ENCODE results near the gene EIF2D. TPM values are rescaled to one million over a fixed set of nuclear protein-coding genes. Genes with fewer than 3 reads are reported as not detected.

EIF2D gene
- total and polyA plus RNA-seq, 9 of the 15 experiments (the other 6 are each of a cell fraction or from before 2014, with no cell fraction given) = 81.1 to 138 (median 93.9) TPM

DNA sequence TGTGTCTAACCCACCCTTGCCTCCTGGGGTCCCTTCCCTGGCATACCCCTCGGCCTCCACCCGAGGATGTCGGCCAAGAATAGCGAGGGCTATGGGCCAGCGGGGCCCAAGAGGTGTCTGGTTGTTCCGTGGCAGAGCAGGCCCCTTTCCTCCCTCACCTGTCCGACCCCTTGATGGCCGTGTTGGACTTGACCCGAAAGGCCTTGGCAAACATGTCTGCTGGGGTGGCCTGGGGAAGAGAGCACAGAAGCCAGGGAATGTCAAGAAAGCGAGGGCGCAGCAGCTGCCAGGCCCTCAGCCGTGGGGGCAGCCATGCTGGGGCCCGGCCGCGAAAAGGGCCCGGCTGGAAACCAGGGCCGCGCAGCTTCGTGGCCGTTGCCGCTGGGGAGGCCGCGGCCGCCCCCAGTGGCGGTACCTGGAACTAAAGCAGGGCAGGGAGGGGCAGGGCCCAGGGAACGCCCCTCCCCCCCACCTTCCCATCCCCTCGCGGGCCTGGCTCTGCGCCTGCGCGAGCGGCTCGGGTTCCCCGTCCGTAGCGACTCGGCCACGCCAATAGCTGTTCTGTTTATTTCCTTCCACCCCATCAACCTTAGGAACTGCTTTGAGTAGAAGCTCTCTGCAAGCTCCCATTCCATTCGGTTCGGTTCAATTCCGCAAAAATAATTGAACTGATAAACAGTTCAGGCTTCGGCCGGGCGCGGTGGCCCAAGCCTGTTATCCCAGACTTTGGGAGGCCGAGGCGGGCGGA lies at the start of gene EIF2D (continued):
- TF ChIP-seq, protein P1, sequence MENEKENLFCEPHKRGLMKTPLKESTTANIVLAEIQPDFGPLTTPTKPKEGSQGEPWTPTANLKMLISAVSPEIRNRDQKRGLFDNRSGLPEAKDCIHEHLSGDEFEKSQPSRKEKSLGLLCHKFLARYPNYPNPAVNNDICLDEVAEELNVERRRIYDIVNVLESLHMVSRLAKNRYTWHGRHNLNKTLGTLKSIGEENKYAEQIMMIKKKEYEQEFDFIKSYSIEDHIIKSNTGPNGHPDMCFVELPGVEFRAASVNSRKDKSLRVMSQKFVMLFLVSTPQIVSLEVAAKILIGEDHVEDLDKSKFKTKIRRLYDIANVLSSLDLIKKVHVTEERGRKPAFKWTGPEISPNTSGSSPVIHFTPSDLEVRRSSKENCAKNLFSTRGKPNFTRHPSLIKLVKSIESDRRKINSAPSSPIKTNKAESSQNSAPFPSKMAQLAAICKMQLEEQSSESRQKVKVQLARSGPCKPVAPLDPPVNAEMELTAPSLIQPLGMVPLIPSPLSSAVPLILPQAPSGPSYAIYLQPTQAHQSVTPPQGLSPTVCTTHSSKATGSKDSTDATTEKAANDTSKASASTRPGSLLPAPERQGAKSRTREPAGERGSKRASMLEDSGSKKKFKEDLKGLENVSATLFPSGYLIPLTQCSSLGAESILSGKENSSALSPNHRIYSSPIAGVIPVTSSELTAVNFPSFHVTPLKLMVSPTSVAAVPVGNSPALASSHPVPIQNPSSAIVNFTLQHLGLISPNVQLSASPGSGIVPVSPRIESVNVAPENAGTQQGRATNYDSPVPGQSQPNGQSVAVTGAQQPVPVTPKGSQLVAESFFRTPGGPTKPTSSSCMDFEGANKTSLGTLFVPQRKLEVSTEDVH (IDR thresholded peaks at IDR 0.05; ENCODE audit: low read depth, partially characterized antibody) = peak; percentile 77
- no peak for TF ChIP-seq SP2 (IDR thresholded peaks at IDR 0.05; ENCODE audit: extremely low read depth, low read depth, low read length, poor library complexity, severe bottlenecking)
- TF ChIP-seq, protein P2, sequence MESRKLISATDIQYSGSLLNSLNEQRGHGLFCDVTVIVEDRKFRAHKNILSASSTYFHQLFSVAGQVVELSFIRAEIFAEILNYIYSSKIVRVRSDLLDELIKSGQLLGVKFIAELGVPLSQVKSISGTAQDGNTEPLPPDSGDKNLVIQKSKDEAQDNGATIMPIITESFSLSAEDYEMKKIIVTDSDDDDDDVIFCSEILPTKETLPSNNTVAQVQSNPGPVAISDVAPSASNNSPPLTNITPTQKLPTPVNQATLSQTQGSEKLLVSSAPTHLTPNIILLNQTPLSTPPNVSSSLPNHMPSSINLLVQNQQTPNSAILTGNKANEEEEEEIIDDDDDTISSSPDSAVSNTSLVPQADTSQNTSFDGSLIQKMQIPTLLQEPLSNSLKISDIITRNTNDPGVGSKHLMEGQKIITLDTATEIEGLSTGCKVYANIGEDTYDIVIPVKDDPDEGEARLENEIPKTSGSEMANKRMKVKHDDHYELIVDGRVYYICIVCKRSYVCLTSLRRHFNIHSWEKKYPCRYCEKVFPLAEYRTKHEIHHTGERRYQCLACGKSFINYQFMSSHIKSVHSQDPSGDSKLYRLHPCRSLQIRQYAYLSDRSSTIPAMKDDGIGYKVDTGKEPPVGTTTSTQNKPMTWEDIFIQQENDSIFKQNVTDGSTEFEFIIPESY (CRISPR knock-in tag; IDR thresholded peaks at IDR 0.05) = peak; percentile 92
- TF ChIP-seq YY1 (IDR thresholded peaks at IDR 0.05; ENCODE audit: borderline replicate concordance in 1 of 3, control insufficient read depth in 1 of 3, extremely low read depth in 1 of 3, insufficient read depth in 3 of 3, insufficient read length in 1 of 3, insufficient replicate concordance in 2 of 3, low read depth in 1 of 3, low read length in 2 of 3) = peak; percentile 98 to 100 (median 100)
- peak; percentile 88 for TF ChIP-seq ZBTB17 (CRISPR knock-in tag; IDR thresholded peaks at IDR 0.05)
- TF ChIP-seq, protein P3, sequence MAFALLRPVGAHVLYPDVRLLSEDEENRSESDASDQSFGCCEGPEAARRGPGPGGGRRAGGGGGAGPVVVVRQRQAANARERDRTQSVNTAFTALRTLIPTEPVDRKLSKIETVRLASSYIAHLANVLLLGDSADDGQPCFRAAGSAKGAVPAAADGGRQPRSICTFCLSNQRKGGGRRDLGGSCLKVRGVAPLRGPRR (CRISPR knock-in tag; IDR thresholded peaks at IDR 0.05) = peak; percentile 2; the same call in 1 of the 2 replicates
- peak; percentile 97 for TF ChIP-seq LCOR (CRISPR knock-in tag; IDR thresholded peaks at IDR 0.05)
- TF ChIP-seq ZNF124 (CRISPR knock-in tag; IDR thresholded peaks at IDR 0.05) = no peak
- TF ChIP-seq DIDO1 (tag; IDR thresholded peaks at IDR 0.05; ENCODE audit: low read depth) = peak; percentile 99
- TF ChIP-seq, protein P4, sequence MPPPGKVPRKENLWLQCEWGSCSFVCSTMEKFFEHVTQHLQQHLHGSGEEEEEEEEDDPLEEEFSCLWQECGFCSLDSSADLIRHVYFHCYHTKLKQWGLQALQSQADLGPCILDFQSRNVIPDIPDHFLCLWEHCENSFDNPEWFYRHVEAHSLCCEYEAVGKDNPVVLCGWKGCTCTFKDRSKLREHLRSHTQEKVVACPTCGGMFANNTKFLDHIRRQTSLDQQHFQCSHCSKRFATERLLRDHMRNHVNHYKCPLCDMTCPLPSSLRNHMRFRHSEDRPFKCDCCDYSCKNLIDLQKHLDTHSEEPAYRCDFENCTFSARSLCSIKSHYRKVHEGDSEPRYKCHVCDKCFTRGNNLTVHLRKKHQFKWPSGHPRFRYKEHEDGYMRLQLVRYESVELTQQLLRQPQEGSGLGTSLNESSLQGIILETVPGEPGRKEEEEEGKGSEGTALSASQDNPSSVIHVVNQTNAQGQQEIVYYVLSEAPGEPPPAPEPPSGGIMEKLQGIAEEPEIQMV (tag; conservative IDR thresholded peaks at IDR 0.05; ENCODE audit: low read depth) = no peak
- peak; percentile 98 for TF ChIP-seq TAF9B (IDR thresholded peaks at IDR 0.05; ENCODE audit: partially characterized antibody)
- TF ChIP-seq RB1 (IDR thresholded peaks at IDR 0.05; ENCODE audit: low read depth) = peak; percentile 100
- TF ChIP-seq ADNP (tag; IDR thresholded peaks at IDR 0.05) = peak; percentile 80
- TF ChIP-seq KDM4B (IDR thresholded peaks at IDR 0.05; ENCODE audit: borderline replicate concordance in 2 of 2, low read depth in 1 of 2) = peak in 1 of 2 experiments; percentile 93; a peak in 2 of 4 replicates
- TF ChIP-seq CCNT2 (IDR thresholded peaks at IDR 0.05; ENCODE audit: borderline replicate concordance, extremely low read depth, insufficient read length, low read depth, low read length) = peak; percentile 98
- TF ChIP-seq NFRKB (IDR thresholded peaks at IDR 0.05; ENCODE audit: low read depth) = peak; percentile 98
- no peak for TF ChIP-seq PHTF2 (CRISPR knock-in tag; IDR thresholded peaks at IDR 0.05)
- TF ChIP-seq SP1 (CRISPR knock-in tag; IDR thresholded peaks at IDR 0.05) = peak; percentile 100
- peak; percentile 97 for TF ChIP-seq POLR2AphosphoS5 (IDR thresholded peaks at IDR 0.05; ENCODE audit: control insufficient read depth, insufficient read depth, low read depth, low read length)
- no peak for TF ChIP-seq TAF15 (IDR thresholded peaks at IDR 0.05; ENCODE audit: low read depth, low read length)
